Right atrium auricular region (tissue), 2 donors: ENCODE results near the gene OBI1. TPM values are rescaled to one million over a fixed set of nuclear protein-coding genes. Genes with fewer than 3 reads are reported as not detected.

Experiments used
- DNase-seq: peaks from one replicate; pipeline ENCODE4 v3.0.0-alpha.2; 2019; ENCODE audit warnings: low spot score
- H3K27ac ChIP-seq, 2 donors: fragments of 200-600 bp; sonication (generic); 1 replicate in 1 of 2; 2 replicates in 1 of 2; pipeline ENCODE4 v1.5.1; 2016 to 2019
- H3K27me3 ChIP-seq, 2 donors: fragments of 200-600 bp; sonication (generic); one replicate each; pipeline versions ENCODE4 v1.5.1 to v1.6.0; 2017 to 2019
- H3K36me3 ChIP-seq: fragments of 200-600 bp; sonication (generic); one replicate; pipeline ENCODE4 v1.5.1; 2016
- H3K4me1 ChIP-seq, 2 donors: fragments of 200-600 bp; sonication (generic); one replicate each; pipeline versions ENCODE4 v1.5.1 to v1.6.0; 2017 to 2019
- H3K4me3 ChIP-seq, 2 donors: fragments of 200-600 bp; sonication (generic); 1 replicate in 1 of 2; 2 replicates in 1 of 2; pipeline ENCODE4 v1.5.1; 2017 to 2019; ENCODE audit warnings: mild to moderate bottlenecking in 1 of 2, moderate library complexity in 1 of 2
- H3K9me3 ChIP-seq, 2 donors: fragments of 200-600 bp; sonication (generic); one replicate each; pipeline ENCODE4 v1.5.1; 2019
- CTCF ChIP-seq, 2 donors: fragments of 200-600 bp; sonication (generic); IDR thresholded peaks; one replicate each; pipeline ENCODE4 v1.5.1; 2019; ENCODE audit warnings: antibody characterized with exemption in 2 of 2
- total RNA-seq, 2 donors: library from RNA; depleted of rRNA; stranded (reverse); fragments of >200 nt; gene quantifications; one replicate each; pipeline ENCODE4 v1.1.0, GENCODE V29; 2016

The OBI1 gene
- total RNA-seq, 2 donors from 2014 or later, result 6.1 to 7.3 TPM

GRCh38 chr13:78594456-78594975 is 64.4 kb downstream of the OBI1 start:
- peaks cover 61 to 69% of the 10 kb centered on the region in 2 donors for H3K27me3 ChIP-seq
- TF ChIP-seq CTCF (IDR thresholded peaks at IDR 0.05), result no peak
- no peaks in the 10 kb centered on the region for H3K9me3 ChIP-seq
- no peak overlapping the region for H3K4me3 ChIP-seq
- no peak for DNase-seq
- H3K4me1 ChIP-seq, result peaks cover 0 to 18% of the 10 kb centered on the region in 2 donors
- no peak overlapping the region for H3K27ac ChIP-seq
- no peaks in the 10 kb centered on the region for H3K36me3 ChIP-seq

- H3K27ac ChIP-seq, result no peak overlapping the region
- peaks cover 0 to 18% of the 10 kb centered on the region in 2 donors for H3K4me1 ChIP-seq
- DNase-seq, result no peak
- peaks cover 61 to 65% of the 10 kb centered on the region in 2 donors for H3K27me3 ChIP-seq
- H3K9me3 ChIP-seq, result no peaks in the 10 kb centered on the region
- no peak for TF ChIP-seq CTCF (IDR thresholded peaks at IDR 0.05)
- H3K4me3 ChIP-seq, result no peak overlapping the region
- no peaks in the 10 kb centered on the region for H3K36me3 ChIP-seq
These were observed 65.1 kb downstream of the OBI1 start for GRCh38 chr13:78593652-78594455.

GRCh38 chr13:78593129-78593528 is 65.8 kb downstream of the OBI1 start:
- DNase-seq, result no peak
- Histone ChIP-seq H3K4me3 (no peak overlapping the region), H3K4me1 (peaks cover 0 to 18% of the 10 kb centered on the region in 2 donors), H3K9me3 (no peaks in the 10 kb centered on the region), H3K27ac (no peak overlapping the region), H3K36me3 (no peaks in the 10 kb centered on the region), H3K27me3 (peaks cover 58 to 61% of the 10 kb centered on the region in 2 donors)
- TF ChIP-seq CTCF (IDR thresholded peaks at IDR 0.05), result no peak

GRCh38 chr13:78592584-78592983 is 66.4 kb downstream of the OBI1 start:
- no peaks in the 10 kb centered on the region for H3K9me3 ChIP-seq

GRCh38 chr13:78589206-78589605 is 69.7 kb downstream of the OBI1 start:
- DNase-seq, result no peak
- Histone ChIP-seq H3K4me1 (no peaks in the 10 kb centered on the region), H3K27me3 (peaks cover 24 to 28% of the 10 kb centered on the region in 2 donors), H3K4me3 (no peak overlapping the region), H3K36me3 (no peaks in the 10 kb centered on the region), H3K9me3 (no peaks in the 10 kb centered on the region), H3K27ac (no peak overlapping the region)
- no peak for TF ChIP-seq CTCF (IDR thresholded peaks at IDR 0.05)

More at GRCh38 chr13:78592584-78592983, 66.4 kb downstream of the OBI1 start:
- no peak overlapping the region for H3K4me3 ChIP-seq
- TF ChIP-seq CTCF (IDR thresholded peaks at IDR 0.05), result no peak
- H3K4me1 ChIP-seq, result peaks cover 0 to 18% of the 10 kb centered on the region in 2 donors
- H3K27me3 ChIP-seq, result peaks cover 54 to 60% of the 10 kb centered on the region in 2 donors
- H3K36me3 ChIP-seq, result no peaks in the 10 kb centered on the region
- no peak for DNase-seq
- H3K27ac ChIP-seq, result no peak overlapping the region
